SK-N-DZ (cell line): Measurements from ENCODE around the gene BCAR3.
"Not testable (repeated sequence)": the region's sequence is repeated elsewhere in the genome, so short reads cannot be mapped to it uniquely, and the experiment has no call there.

ENCODE experiments used
- DNase-seq: peaks from one replicate; pipeline ENCODE4 v3.0.0-alpha.2; 2015; ENCODE audit warnings: low spot score

BCAR3 gene

GRCh38 chr1:93553886-93554490 is 127.6 kb downstream of the BCAR3 start:
- not testable (repeated sequence) for DNase-seq

DNA sequence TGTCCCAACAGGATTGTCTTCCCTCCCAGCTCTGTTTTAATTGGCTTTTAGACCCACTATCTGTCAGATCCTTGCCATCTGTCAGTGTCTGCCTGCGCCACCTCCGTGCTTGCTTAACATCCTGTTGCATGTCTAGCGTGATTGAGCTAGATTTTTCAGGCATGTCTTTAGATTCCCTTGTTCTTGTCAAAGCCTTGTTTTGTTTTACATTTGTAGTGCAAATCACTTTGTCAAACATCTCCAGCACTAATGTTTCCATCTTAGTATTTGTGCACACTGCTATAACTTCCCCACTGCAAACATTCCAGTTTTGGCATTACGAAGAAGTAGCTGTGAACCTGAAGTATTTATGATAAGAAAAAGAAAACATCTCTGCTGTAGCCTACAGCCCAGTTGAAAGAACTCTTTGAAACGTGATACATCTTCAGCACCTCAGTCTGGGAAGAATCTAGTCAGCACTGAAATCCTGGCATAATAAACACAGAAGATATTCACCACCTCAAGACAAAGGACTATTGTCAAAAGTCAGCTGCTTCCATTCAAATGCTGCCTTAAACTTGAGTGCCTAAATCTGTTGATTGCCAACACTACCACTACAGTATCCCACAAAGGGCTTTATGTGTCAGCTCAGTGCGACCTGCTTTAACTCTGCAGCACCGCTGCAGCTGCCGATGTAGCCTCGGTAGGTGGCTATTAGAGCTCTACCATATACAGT is 128.7 kb downstream of the BCAR3 start:
- peak; percentile 32 for DNase-seq

- DNase-seq = no peak
These were observed 131.8 kb downstream of the BCAR3 start for GRCh38 chr1:93549811-93550210.

- DNase-seq = no peak
These were observed 132.5 kb downstream of the BCAR3 start for GRCh38 chr1:93549131-93549530.

- no peak for DNase-seq
These were observed 135.3 kb downstream of the BCAR3 start for GRCh38 chr1:93546162-93546863.

DNA sequence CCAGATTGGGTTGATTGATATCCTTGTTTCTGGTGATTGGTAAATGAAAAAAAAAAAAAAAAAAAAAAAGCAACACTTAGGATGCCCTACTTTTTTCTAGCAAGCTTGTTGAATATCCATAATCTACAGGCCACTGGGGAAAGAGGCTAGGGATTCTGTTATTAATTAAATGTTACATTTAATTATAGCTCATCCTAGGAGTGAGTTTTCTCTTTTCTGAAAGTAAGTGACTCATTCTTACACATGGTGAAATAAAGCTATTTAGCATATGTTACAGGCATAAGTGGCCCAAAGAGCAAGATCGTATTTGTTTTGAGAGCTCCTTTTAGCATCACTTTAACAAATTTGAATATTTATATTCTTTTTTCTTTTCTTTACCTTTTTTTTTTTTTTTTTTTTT is 139.2 kb downstream of the BCAR3 start:
- no peak for DNase-seq

DNA sequence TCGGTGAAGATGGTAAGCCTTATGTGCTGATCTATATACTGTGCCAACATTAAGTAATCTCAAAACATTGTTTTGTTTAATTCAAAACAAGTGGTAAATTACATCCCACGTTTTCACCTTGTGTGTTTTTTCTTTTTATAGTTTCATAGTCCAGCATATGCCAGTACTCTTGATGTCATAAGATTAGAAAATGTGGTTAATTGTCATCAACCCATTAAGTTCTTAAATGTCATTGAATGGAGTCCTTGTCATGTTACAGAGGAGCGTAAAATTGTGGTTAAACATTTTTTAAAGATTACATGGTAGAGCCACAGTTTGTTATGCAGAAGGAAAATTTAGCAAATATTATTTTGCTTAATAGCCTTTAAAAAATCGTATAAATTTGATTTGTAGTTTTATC is 140.6 kb downstream of the BCAR3 start:
- DNase-seq = no peak

DNA sequence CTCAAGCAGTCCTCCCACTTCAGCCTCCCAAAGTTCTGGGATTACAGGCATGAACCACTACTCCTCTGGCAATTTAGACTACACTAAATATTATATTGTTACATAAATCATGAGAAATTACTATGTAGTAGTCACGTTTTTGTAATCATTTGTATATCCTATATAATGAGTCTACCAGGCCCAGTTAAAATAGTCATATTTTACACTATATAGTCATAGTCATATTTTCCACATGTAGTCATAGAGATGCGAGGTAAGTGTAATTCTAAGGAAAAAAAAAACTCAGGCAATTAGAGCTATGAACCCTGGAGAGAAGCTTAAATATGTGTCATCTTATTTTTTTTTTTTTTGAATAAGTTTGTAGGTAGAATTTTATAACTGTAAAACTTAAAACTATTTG is 143.7 kb downstream of the BCAR3 start:
- no peak for DNase-seq

DNA sequence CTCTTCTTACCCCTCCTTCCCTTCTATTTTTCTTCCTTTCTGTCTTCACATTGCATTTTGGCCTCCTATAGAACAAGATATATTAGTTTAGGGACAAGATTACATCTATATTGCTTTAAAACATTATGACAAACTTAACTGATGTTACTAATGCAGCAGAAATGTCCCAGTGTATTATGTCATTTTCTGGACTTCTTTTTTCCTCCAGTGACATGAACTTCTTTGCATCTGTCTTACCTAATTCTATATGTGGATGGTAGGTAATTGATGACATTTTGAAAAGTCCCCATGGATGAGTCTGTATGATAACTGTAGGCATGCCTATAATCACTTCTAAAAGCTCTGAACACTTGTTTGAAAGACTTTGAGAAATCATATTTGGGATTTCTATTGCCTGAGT is 144.2 kb downstream of the BCAR3 start:
- peak; percentile 16 for DNase-seq

DNA sequence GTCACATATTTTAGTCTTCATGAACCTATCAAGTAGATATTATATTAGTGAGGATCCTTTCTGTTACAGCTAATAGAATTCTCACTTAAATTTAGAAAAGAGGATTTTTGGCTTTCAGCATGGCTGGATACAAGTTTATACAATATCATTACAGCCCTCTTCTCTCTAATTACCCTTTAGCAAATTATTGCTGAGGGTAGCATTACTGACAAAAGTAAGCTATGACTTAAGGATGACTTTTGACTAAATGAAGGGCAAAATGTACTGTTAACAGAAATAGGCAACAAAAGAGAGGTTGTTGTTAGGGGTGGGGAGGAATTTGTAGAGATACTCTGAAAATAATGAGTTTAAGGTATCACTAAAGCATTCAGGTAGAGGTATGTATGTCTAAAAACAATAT is 148.0 kb downstream of the BCAR3 start:
- DNase-seq = no peak

DNA sequence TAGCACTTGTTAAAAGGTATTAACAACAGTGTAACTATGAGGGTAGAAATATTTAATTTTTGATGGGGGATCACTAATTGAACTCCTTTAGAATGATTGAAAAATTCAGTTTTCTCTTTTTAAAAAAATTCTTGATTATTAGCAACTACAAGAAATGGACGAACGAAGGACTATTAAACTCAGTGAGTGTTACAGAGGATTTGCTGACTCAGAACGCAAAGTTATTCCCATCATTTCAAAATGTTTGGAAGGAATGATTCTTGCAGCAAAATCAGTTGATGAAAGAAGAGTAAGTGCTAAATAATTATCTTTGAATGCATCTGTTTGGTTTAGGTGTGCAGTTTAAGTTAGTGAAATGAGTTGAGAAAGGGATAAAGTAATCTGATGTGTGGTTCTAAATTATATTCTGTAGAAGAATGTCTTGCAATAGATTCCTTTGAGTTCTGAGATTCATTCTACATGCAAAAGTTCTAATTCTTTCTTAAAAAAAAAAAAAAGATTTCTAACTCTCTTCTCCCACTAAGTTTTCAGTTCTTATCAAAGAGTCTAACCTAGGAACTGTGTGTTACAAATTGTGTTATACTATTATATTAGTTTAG is 148.8 kb downstream of the BCAR3 start:
- no peak for DNase-seq

GRCh38 chr1:93531193-93531592 is 150.4 kb downstream of the BCAR3 start:
- no peak for DNase-seq

DNA sequence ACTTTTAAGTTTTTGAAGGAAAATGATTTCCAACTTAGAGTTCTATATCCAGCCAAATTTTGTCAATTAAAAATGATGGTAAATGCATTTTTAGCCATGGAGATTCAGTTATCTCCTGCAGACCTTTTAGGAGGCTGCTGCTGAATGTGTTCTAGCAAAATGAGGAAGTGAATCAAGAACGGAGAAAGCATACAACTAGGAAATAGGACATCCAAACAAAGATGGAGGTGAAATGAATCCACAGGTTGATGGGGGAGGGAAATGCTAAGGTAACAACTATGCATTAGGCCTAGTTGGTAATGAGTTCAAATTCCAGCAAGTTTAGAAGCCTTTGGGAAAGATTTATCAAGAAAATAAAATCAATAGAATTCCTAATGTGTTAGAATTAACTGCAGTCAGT is 153.2 kb downstream of the BCAR3 start:
- no peak for DNase-seq

GRCh38 chr1:93526431-93526830 is 155.2 kb downstream of the BCAR3 start:
- no peak for DNase-seq

GRCh38 chr1:93525431-93525830 is 156.2 kb downstream of the BCAR3 start:
- no peak for DNase-seq

- no peak for DNase-seq
These were observed 158.9 kb downstream of the BCAR3 start for GRCh38 chr1:93522721-93523120.

- no peak for DNase-seq
These were observed 160.0 kb downstream of the BCAR3 start for GRCh38 chr1:93521618-93522017.

- DNase-seq = no peak
These were observed 162.3 kb downstream of the BCAR3 start for GRCh38 chr1:93519199-93519829.

- DNase-seq = no peak
These were observed 163.1 kb downstream of the BCAR3 start for GRCh38 chr1:93518516-93518915.

DNA sequence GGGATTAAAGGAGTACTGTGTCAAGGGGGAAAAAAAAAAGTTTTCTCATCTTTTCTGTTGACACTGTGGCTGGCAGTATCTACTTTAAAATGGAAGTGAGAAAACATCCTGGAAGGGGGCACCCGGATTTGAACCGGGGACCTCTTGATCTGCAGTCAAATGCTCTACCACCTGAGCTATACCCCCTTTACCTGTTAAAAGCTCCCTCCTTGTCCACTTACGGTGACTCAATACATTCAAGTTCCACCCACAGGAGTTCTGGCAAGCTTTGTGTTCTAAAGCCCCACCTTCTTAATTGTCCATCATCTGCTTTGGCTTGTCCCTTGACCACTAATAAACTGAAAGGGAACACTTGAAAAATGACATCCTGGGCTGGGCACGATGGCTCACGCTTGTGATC is 165.5 kb downstream of the BCAR3 start:
- DNase-seq = no peak
